GM12864 (cell line): ENCODE results near the gene PRAMEF15.
"Not testable (repeated sequence)": the region's sequence is repeated elsewhere in the genome, so short reads cannot be mapped to it uniquely, and the experiment has no call there.

ENCODE experiments used
- DNase-seq: peaks from one replicate; pipeline ENCODE4 v3.0.0-alpha.2; 2011; ENCODE audit warnings: low read depth
- H3K4me3 ChIP-seq: 2 replicates; pipeline ENCODE4 v1.5.1; 2011; ENCODE audit warnings: mild to moderate bottlenecking, low read depth, low read length, control low read depth
- TF ChIP-seq, protein P1 (sequence below): IDR thresholded peaks from 2 replicates; pipeline ENCODE4 v1.5.1; 2011; ENCODE audit warnings: low read depth, mild to moderate bottlenecking, moderate library complexity, low read length, control low read depth, inconsistent platforms; ENCODE audit errors: missing control alignments

Gene PRAMEF15

DNA sequence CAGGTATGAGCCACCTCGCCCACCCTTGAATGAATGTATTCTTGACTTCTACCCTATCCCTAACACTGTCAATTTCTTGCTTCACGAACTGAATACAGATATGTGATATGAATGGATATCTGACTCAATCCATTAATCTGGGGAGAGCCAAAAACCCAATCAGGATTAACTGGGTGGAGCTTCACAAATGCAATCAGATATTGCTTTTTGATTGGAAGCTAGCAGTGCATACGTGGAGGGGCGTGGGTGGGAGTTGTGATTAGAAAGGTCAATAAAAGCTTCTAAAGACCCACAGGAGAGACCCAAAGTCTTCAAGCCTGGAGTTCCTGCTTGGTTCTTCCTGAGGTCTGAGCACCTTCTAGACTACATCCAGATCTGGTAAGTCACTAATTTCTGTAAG, at the start of gene PRAMEF15:
Gene PRAMEF15 (plus strand): TSS at position 301 of the 400 bp plus-strand sequence. CDS start 2,827 bp downstream, outside the sequence.
- not testable (repeated sequence) for H3K4me3 ChIP-seq, DNase-seq

DNA sequence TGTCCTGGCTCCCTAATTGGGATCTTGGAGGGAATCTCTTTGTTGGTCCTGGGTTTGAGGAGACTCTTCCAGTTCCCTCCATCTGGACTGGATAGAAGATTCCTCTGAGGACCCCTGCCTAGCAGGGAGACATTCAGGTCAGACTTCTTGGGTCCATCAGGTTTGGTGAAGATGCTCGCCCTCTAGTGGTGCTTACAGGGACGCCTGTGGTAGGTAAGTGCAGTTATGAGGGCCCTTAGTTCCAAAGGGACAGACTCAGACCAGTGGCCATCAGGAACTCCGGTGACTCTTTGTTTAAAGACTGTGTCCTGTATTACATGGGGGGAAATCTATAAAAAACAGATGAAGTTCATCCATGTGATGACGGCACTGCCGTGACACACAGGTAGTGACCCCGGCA, 38.4 kb upstream of the PRAMEF15 start:
- not testable (repeated sequence) for H3K4me3 ChIP-seq, DNase-seq

DNA sequence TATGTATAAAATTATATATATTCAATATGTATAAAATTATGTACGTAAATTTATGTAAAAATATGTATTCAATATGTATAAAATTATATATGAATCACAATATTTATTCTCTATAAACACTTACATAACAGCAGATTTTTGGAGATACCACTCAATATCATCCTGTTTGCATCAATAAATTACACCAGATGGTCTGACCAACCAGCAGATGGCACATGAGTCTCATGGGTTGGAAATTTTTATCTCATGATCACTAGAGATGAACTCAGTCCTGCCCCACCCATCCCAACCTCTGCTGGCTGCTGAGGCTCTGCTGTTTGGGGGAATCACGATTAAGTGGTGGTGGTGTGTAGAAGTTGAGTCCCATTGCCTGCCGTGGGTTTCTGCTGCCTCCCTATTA, 35.8 kb upstream of the PRAMEF15 start:
- not testable (repeated sequence) for DNase-seq, H3K4me3 ChIP-seq

DNA sequence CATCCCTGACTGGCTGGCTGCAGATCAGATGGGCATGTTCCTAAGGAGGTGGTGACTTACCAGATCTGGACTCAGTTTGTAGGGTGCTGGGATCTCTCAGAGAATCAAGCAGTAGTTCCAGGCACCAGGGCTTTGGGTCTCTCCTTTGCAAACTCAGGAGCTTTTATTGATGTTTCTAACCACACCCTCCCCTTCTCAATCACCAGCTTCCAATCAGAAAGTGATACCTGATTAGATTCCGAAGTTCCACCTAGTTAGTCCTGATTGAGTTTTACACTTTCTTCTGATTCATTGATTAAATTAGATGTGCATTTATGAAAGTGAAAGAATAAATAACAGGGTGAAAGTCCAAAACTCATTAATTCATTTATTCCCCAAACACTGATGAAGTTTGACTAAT, 30.3 kb upstream of the PRAMEF15 start, which contains the start of gene PRAMEF8:
Gene PRAMEF8 (minus strand): TSS at position 101 of the 400 bp plus-strand sequence. CDS start 1,046 bp downstream, outside the sequence.
- DNase-seq, H3K4me3 ChIP-seq: not testable (repeated sequence)

DNA sequence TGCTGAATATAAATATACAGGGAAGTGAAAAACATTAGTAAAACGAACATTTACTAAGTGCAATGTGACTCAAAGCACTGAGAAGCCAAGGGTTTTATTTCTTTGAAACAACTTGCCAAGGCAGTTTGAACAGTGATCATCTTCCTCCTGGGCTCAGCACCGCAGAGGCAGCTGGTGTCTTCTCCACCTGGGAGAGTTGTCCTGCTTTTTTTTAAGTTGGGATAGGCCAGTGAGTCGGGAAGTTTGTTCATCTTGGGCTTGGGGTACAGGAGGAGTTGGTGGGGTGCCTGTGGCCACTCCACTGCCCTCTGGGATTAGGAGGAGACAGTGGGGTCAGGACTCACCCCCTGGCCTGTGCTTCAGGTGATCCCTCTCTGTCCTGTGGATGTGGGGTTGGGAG, 26.4 kb upstream of the PRAMEF15 start:
- DNase-seq, H3K4me3 ChIP-seq: not testable (repeated sequence)

DNA sequence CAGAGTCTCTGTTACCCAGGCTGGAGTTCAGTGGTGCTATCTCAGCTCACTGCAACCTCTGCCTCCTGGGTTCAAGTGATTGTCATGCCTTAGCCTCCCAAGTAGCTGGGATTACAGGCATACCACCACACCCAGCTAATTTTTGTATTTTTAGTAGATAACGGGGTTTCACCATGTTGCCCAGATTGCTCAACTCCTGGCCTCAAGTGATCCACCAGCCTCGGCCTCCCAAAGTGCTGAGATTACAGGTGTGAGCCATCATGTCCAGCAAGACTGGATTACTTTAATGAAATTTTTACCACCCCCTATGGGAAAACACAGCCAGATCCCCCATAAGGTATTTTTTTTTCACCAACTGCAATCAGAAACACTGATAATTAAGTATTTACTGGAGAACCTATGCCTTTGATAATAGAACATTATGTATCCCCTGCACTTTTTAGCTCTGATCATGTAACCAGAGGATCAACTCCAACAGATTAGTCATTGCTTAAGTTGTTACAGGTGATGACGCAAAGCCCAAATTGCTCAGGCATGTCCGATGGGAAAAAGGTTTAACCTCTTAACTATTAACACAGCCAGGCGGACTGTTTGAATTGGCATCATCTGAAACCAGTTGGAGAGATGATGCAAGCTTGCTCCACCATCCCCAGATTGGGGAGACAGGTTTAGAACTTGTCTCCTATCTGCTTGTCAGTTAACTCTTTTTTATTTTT, 18.0 kb upstream of the PRAMEF15 start:
- DNase-seq, H3K4me3 ChIP-seq: not testable (repeated sequence)

DNA sequence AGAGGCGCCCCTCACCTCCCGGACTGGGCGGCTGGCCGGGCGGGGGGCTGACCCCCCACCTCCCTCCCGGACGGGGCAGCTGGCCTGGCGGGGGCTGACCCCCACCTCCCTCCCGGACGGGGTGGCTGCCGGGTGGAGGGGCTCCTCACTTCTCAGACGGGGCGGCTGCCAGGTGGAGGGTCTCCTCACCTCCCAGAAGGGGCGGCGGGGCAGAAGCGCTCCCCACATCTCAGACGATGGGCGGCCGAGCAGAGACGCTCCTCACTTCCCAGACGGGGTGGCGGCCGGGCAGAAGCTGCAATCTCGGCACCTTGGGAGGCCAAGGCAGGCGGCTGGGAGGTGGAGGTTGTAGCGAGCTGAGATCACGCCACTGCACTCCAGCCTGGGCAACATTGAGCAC, 16.7 kb upstream of the PRAMEF15 start:
- not testable (repeated sequence) for DNase-seq, H3K4me3 ChIP-seq

DNA sequence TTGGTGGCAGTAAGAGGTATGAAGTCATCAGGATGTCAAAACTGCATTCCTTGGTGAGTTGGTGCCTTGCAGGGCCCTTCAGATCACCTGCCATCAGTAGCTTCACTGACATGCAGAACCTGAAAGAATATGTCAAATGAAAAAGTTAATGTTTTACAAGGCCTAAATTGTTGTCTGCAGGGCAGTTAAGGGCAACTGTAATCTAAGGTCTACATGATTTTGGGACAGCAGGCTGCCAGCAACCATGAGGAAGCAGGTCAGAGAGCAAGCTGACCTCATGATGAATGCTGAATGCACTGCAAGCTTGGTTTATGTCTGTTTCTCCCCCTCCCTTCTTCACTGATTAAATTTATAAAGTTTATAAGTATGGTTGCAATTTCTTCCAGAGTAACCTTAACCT, 13.2 kb upstream of the PRAMEF15 start:
- not testable (repeated sequence) for H3K4me3 ChIP-seq, DNase-seq

DNA sequence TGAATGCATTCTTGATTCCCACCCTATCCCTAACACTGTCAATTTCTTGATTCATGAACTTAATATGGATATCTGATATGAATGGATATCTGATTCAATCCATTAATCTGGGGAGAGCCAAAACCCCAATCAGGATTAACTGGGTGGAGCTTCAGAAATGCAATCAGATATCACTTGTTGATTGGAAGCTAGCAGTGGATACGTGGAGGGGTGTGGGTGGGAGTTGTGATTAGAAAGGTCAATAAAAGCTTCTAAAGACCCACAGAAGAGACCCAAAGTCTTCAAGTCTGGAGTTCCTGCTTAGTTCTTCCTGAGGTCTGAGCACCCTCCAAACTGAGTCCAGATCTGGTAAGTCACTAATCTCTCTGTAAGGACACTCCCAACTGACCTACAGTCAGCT, 12.1 kb upstream of the PRAMEF15 start, which contains the start of gene PRAMEF33:
Gene PRAMEF33 (plus strand): TSS at position 301 of the 400 bp plus-strand sequence. CDS start 2,416 bp downstream, outside the sequence.
- DNase-seq, result not testable (repeated sequence)

DNA sequence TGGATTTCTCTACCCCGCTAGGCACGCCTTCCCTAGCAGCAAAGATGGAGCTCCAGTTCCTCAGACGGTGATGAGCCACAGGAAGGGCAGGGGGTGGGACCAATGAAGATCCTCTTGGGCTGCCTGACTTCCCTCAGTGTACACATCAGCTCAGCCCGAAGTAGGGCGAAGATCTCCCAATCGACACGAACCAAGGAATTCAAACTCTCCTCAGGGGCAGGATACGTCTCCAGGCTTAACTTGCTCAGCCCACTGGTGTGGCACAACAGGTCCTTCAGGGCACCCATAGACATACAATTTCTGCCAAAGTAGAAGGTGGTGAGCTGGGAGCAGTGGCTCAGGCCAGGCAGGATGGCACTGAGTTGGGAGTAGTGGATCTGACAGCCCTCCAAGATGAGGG, 27.1 kb downstream of the PRAMEF15 start:
- not testable (repeated sequence) for H3K4me3 ChIP-seq, DNase-seq

More for the DNA sequence above, 12.1 kb upstream of the PRAMEF15 start, which contains the start of gene PRAMEF33:
- not testable (repeated sequence) for H3K4me3 ChIP-seq

DNA sequence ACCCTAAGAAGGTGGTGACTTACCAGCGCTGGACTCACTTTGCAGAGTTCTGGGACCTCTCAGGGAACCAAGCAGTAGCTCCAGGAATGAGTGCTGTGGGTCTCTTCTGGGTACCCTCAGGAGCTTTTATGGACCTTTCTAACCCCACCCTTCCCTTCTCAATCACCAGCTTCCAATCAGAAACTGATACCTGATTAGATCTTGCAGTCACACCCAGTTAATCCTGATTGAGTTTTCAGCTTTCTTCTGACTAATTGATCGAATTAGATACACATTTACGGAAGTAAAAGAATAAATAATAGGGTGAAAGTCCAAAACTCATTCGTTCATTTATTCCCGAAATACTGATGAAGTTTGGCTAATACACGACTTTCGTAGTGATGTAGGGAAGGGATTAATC, 31.7 kb downstream of the PRAMEF15 start, which contains the start of gene PRAMEF14:
Gene PRAMEF14 (minus strand): TSS at position 101 of the 400 bp plus-strand sequence. CDS start 1,820 bp downstream, outside the sequence.
- not testable (repeated sequence) for DNase-seq, H3K4me3 ChIP-seq

DNA sequence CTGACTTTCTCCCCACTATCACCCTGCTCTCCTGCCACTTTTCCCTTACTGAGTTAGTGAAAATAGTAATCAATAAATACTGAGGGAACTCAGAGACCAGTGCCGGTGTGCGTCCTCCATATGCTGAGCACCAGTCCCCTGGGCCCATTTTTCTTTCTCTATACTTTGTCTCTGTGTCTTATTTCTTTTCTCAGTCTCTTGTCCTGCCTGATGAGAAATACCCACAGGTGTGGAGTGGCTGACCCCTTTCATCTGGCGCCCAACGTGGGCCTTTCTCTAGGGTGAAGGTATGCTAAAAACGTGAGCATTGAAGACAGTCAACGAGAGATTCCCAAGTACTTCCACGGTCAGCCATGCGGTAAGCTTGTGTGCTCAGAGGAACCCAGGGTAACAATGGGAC, 38.1 kb downstream of the PRAMEF15 start:
- DNase-seq, H3K4me3 ChIP-seq: not testable (repeated sequence)

DNA sequence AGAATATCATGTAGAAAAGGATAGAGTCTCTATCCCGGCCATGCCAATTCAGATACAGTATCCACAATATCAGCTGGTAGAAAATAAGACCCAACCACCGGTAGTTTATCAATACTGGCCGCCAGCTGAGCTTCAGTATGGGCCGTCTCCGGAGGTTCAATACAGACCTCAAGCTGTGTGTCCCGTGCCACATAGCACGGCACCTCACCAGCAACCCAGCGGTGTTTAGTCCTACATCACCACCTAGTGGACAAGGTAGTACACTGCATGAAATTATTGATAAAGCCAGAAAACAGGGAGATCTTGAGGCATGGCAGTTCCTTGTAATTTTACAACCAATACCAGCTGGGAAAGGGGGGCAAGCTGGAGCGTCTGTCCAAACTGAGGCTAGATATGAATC, 39.1 kb downstream of the PRAMEF15 start:
- not testable (repeated sequence) for H3K4me3 ChIP-seq

DNA sequence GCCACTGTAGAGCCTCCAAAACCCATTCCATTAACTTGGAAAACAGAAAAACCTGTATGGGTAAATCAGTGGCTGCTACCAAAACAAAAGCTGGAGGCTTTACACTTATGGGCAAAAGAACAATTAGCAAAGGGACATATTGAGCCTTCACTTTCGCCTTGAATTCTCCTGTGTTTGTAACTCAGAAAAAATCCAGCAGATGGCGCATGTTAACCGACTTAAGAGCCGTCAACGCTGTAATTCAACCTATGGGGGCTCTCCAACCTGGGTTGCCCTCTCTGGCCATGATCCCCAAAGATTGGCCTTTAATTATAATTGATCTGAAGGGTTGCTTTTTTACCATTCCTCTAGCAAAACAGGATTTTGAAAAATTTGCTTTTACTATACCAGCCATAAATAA, 41.4 kb downstream of the PRAMEF15 start:
- peak; percentile 31 for DNase-seq
- TF ChIP-seq, protein P1, sequence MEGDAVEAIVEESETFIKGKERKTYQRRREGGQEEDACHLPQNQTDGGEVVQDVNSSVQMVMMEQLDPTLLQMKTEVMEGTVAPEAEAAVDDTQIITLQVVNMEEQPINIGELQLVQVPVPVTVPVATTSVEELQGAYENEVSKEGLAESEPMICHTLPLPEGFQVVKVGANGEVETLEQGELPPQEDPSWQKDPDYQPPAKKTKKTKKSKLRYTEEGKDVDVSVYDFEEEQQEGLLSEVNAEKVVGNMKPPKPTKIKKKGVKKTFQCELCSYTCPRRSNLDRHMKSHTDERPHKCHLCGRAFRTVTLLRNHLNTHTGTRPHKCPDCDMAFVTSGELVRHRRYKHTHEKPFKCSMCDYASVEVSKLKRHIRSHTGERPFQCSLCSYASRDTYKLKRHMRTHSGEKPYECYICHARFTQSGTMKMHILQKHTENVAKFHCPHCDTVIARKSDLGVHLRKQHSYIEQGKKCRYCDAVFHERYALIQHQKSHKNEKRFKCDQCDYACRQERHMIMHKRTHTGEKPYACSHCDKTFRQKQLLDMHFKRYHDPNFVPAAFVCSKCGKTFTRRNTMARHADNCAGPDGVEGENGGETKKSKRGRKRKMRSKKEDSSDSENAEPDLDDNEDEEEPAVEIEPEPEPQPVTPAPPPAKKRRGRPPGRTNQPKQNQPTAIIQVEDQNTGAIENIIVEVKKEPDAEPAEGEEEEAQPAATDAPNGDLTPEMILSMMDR, result peak; percentile 48
- not testable (repeated sequence) for H3K4me3 ChIP-seq

More for the DNA sequence above, 39.1 kb downstream of the PRAMEF15 start:
- DNase-seq, result not testable (repeated sequence)

DNA sequence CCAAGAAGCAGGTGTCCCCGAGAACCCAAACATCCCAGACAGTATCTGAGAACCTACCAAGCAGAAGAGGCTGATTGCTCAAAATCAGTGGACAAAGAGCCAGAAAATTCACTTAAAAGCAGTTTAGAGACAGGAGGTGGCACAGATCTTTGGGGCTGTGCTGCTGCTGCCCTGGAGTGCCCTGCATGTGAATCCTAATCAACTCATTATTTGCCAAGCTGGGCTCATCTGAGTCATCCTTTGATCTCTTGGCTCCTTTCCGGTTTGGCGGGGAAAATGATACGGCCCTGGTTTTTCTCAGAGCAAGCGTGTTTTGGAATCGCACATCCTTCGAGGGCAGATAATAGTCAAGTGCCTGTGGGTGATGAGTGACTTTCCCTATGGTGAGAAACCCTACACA, 47.0 kb downstream of the PRAMEF15 start:
- H3K4me3 ChIP-seq, DNase-seq: not testable (repeated sequence)

DNA sequence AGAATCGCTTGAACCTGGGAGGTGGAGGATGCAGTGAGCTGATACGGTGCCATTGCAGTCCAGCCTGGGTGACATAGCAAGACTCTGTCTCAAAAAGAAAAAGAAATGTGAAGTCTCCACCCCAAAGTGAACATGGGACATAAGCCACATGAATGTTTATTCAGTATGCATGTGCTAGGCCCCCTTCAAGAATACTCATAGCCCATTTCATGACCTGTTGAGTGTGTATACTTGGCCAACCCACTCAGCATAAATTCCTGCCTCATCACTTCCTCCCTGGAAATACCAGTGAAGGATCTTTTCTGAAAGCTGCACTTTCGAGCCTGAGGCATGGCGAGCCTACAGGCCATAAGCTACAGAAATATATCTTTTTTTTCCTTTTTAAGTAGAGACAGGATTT, 49.5 kb downstream of the PRAMEF15 start:
- not testable (repeated sequence) for DNase-seq, H3K4me3 ChIP-seq

DNA sequence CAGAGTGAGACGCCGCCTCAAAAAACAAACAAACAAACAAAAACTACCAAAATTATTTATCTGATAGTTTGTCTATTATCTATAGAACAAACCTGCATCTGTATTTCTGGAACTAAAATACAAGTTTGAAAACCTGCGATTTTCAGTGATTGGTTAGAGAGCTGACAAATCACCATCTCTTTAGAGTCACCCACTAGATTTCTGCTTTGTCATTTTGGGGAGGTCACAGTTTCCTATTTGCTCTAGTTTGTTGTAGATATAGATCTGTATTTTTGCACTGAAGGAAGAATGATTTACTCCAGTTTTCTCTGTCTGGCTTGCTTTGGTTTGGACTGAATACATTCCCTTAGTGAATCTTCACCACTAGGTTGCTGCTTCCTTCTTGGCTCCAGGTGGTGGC, 51.2 kb downstream of the PRAMEF15 start:
- DNase-seq, result not testable (repeated sequence)

More for the DNA sequence above, 51.2 kb downstream of the PRAMEF15 start:
- not testable (repeated sequence) for H3K4me3 ChIP-seq
